Kidney (tissue), 14 donors: ENCODE measurements around the gene MAP2K6. TPM values are rescaled to one million over a fixed set of nuclear protein-coding genes. Genes with fewer than 3 reads are reported as not detected.

Experiments used
- DNase-seq, 5 donors: peaks; one replicate each; pipeline ENCODE4 v3.0.0-alpha.2; 2013 to 2020
- FAIRE-seq: peaks from 2 replicates; lab custom pipeline; 2012; peaks lifted over from hg19 to GRCh38; lab: Jason Lieb, UNC
- H3K27ac ChIP-seq, 2 donors: one replicate each; pipeline ENCODE4 v1.7.0; 2013; ENCODE audit warnings: low read depth in 2 of 2, low read length in 2 of 2, inconsistent platforms in 1 of 2
- H3K27me3 ChIP-seq: one replicate; pipeline ENCODE4 v1.7.1; 2013; ENCODE audit warnings: low read length, inconsistent platforms; ENCODE audit not compliant: control insufficient read depth, insufficient read depth
- H3K36me3 ChIP-seq, 3 donors: one replicate each; pipeline versions ENCODE4 v1.7.0 to v1.7.1; 2013; ENCODE audit warnings: low read length in 3 of 3, control low read depth in 1 of 3, inconsistent platforms in 1 of 3; ENCODE audit not compliant: insufficient read depth in 3 of 3, control insufficient read depth in 2 of 3
- H3K4me1 ChIP-seq, 3 donors: one replicate each; pipeline versions ENCODE4 v1.7.0 to v1.7.1; 2013; ENCODE audit warnings: low read length in 3 of 3, inconsistent platforms in 1 of 3, low read depth in 1 of 3; ENCODE audit not compliant: control insufficient read depth in 2 of 3, insufficient read depth in 2 of 3
- H3K4me3 ChIP-seq, 3 donors: one replicate each; pipeline versions ENCODE4 v1.7.0 to v1.8.1; 2013; ENCODE audit warnings: low read length in 3 of 3, control low read depth in 1 of 3, inconsistent platforms in 1 of 3
- H3K9ac ChIP-seq, 3 donors: one replicate each; pipeline versions ENCODE4 v1.7.0 to v1.7.1; 2013; ENCODE audit warnings: low read length in 3 of 3, control low read depth in 1 of 3, inconsistent platforms in 1 of 3
- H3K9me3 ChIP-seq, 3 donors: one replicate each; pipeline versions ENCODE4 v1.7.0 to v1.7.1; 2013; ENCODE audit warnings: low read length in 3 of 3, control low read depth in 1 of 3, inconsistent platforms in 1 of 3; ENCODE audit not compliant: control insufficient read depth in 2 of 3, insufficient read depth in 1 of 3
- intact Hi-C: fragments of 100-400 bp; cut with DNase I; formaldehyde crosslinking; loops from one replicate; pipeline ENCODE4 v1.11.1; 2022
- polyA plus RNA-seq: library from polyadenylated mRNA; stranded (reverse); fragments of 350-450 nt; fragmentation: Illumina TruSeq; extraction: RNeasy Lipid Tissue Mini Kit (QIAGEN cat#74804); gene quantifications from one replicate; pipeline ENCODE4 v1.2.3, GENCODE V29; 2014; ENCODE audit warnings: low read depth, low replicate concordance; ENCODE audit not compliant: insufficient read depth
- total RNA-seq: library from RNA; stranded (reverse); fragmentation: NEBNext Ultra II Directional; extraction: Animal tissue kit (Norgen Biotek cat#: 25700); gene quantifications from one replicate; pipeline ENCODE4 v1.2.1, GENCODE V29; 2021
- TF ChIP-seq, protein P1 (sequence below): IDR thresholded peaks from 3 replicates; pipeline ENCODE4 v1.5.1; 2012; ENCODE audit warnings: mild to moderate bottlenecking, moderate library complexity, borderline replicate concordance; ENCODE audit not compliant: insufficient read depth; ENCODE audit errors: extremely low read depth
- donor health status: control.
- donor health status: control.
- donor health status: control.
- donor health status: control.
- donor health status: control.
- donor health status: DM: yes; HTN: yes; CAD: no.
- donor health status: Normal renal cell carcinoma (clear cell type).

MAP2K6 gene
- total and polyA plus RNA-seq, 2 donors from 2014 or later, result 8.6 to 10.2 TPM

GRCh38 chr17:69375229-69375628 lies 39.3 kb upstream of the MAP2K6 start:
- H3K27me3 ChIP-seq, result no peaks in the 10 kb centered on the region
- peaks cover 0 to 5% (median 0%) of the 10 kb centered on the region in 3 donors for H3K4me1 ChIP-seq
- no peak overlapping the region for H3K4me3 ChIP-seq
- no peaks in the 10 kb centered on the region for H3K9me3 ChIP-seq
- no peaks in the 10 kb centered on the region for H3K36me3 ChIP-seq
- FAIRE-seq (no peak), DNase-seq (no peak)
- intact Hi-C loops, result no loop called here
- H3K27ac ChIP-seq, result no peak overlapping the region
- TF ChIP-seq, protein P1, sequence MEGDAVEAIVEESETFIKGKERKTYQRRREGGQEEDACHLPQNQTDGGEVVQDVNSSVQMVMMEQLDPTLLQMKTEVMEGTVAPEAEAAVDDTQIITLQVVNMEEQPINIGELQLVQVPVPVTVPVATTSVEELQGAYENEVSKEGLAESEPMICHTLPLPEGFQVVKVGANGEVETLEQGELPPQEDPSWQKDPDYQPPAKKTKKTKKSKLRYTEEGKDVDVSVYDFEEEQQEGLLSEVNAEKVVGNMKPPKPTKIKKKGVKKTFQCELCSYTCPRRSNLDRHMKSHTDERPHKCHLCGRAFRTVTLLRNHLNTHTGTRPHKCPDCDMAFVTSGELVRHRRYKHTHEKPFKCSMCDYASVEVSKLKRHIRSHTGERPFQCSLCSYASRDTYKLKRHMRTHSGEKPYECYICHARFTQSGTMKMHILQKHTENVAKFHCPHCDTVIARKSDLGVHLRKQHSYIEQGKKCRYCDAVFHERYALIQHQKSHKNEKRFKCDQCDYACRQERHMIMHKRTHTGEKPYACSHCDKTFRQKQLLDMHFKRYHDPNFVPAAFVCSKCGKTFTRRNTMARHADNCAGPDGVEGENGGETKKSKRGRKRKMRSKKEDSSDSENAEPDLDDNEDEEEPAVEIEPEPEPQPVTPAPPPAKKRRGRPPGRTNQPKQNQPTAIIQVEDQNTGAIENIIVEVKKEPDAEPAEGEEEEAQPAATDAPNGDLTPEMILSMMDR, result no peak
- no peak overlapping the region for H3K9ac ChIP-seq

- no peaks in the 10 kb centered on the region for H3K27me3 ChIP-seq
- H3K4me1 ChIP-seq, result no peaks in the 10 kb centered on the region
- H3K36me3 ChIP-seq, result no peaks in the 10 kb centered on the region
- no peak overlapping the region for H3K27ac ChIP-seq
- intact Hi-C loops, result no loop called here
- no peak for FAIRE-seq
- H3K9ac ChIP-seq, result no peak overlapping the region
- DNase-seq, result no peak
- no peak overlapping the region for H3K4me3 ChIP-seq
- TF ChIP-seq, protein P1, result no peak
- H3K9me3 ChIP-seq, result no peaks in the 10 kb centered on the region
Observed at GRCh38 chr17:69388822-69389442, 25.6 kb upstream of the MAP2K6 start.

GRCh38 chr17:69390795-69391501 lies 23.5 kb upstream of the MAP2K6 start:
- H3K27me3 ChIP-seq, result no peaks in the 10 kb centered on the region
- H3K4me1 ChIP-seq, result no peaks in the 10 kb centered on the region
- H3K4me3 ChIP-seq, result peak overlapping the region in 1 of 3 donors; percentile 30
- no peak overlapping the region for H3K9ac ChIP-seq
- FAIRE-seq (no peak), DNase-seq (no peak)
- intact Hi-C loops, result no loop called here
- H3K27ac ChIP-seq, result no peak overlapping the region
- no peaks in the 10 kb centered on the region for H3K36me3 ChIP-seq
- no peaks in the 10 kb centered on the region for H3K9me3 ChIP-seq
- TF ChIP-seq, protein P1, result no peak
